Stimulated activated CD8-positive, alpha-beta memory T cell treated with anti-CD3 and anti-CD28 coated beads, Interleukin-2, amount 100 ng/mL, for 1 hour (primary cell): ENCODE data around the gene NPHS1.
A peak's percentile ranks its signal among the peaks of the same experiment; 100 is the strongest.
"Not testable (repeated sequence)": the region's sequence is repeated elsewhere in the genome, so short reads cannot be mapped to it uniquely, and the experiment has no call there.

ENCODE experiments used
- DNase-seq, 2 donors: peaks; one replicate each; pipeline ENCODE4 v3.0.0-alpha.2; 2020; ENCODE audit warnings: low read depth in 2 of 2

The NPHS1 gene

DNA sequence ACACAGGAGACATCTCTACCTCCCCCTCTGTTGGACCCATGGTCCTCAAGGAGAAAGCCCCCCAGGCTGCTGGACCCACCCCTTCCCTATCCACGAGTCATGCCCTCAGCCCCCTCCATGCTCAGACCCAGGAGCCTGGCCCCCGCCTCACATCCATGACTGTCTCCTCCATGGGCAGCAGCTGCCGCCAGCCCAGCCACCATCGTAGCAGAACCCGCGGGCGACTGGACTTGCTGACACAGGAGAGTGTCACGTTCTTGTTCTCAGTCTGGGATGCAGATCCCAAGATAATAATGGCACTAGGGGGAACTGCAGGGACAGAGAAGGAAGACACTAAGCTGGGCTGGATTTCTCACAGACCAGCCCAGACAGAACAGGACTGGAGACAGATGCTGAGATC lies 3.8 kb downstream of the NPHS1 start:
- DNase-seq, result no peak

- no peak for DNase-seq
These were observed 4.4 kb downstream of the NPHS1 start for GRCh38 chr19:35847911-35848310.

- no peak for DNase-seq
These were observed 6.2 kb downstream of the NPHS1 start for GRCh38 chr19:35846038-35846668.

- no peak for DNase-seq
These were observed 6.9 kb downstream of the NPHS1 start for GRCh38 chr19:35845215-35846037.

GRCh38 chr19:35844482-35845214 lies 7.7 kb downstream of the NPHS1 start:
- no peak for DNase-seq

- DNase-seq, result no peak
These were observed 8.4 kb downstream of the NPHS1 start for GRCh38 chr19:35843676-35844481.

GRCh38 chr19:35842666-35843272 lies 9.5 kb downstream of the NPHS1 start:
- no peak for DNase-seq

- no peak for DNase-seq
These were observed 10.2 kb downstream of the NPHS1 start for GRCh38 chr19:35841961-35842595.

- not testable (repeated sequence) for DNase-seq
These were observed 16.2 kb downstream of the NPHS1 start for GRCh38 chr19:35836096-35836495.

DNA sequence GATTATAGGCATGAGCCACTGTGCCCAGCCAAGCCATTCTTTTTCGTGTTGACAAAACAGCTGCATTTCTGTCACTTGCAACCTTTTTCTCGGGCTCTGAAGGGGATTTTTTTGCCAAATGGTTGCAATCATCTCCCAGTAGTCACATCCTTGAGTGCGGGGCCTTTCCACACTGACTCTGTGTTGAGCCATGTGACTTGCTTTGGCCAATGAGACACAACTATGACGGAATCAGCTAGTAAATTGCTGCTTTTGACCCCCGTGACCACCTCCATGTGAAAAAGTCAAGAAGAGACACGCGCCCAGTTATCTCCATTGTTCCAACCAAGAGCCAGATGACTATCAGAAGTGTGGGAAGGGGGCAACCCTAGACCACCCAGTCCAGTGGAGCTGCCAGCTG lies 18.3 kb downstream of the NPHS1 start:
- no peak for DNase-seq

DNA sequence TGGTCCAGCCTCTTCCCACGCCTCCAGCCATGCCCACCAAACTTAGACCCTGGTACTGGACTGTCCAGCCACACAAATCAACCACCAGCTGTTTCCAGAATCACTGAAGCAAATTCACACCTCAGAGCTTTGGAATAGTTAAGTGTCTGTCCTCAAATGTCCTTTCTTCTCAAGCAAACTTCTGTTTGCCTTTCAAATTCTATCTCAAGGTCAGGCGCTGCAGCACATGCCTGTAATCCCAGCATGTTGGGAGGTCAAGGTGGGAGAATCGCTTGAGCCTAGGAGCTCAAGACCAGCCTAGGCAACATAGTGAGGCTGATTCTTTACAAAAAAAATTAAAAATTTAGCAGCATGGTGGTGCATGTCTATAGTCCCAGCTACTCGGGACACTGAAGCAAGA lies 20.2 kb downstream of the NPHS1 start:
- DNase-seq, result no peak

DNA sequence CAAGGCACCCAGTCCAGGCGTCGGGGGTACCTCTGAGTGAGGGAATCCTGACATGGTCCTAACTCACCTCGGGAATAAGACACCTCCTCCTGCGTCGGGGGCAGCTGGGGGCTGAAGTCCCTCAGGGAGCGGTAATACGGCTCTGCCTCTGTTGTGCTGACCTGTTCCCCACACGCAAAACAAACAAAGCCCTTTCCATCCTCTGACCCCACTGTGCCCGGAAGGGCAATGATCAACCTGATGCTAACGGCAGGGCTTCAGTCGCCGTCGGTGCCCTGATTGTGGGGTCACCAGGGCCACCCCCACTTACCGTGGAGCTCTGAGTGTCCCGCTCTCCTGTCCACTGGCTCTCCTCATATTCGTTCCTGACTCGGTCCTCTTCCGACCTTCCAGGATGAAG lies 21.3 kb downstream of the NPHS1 start:
- DNase-seq, result no peak

- peak in 1 of 2 donors; percentile 9 for DNase-seq
These were observed 23.5 kb downstream of the NPHS1 start for GRCh38 chr19:35828692-35829301.

DNA sequence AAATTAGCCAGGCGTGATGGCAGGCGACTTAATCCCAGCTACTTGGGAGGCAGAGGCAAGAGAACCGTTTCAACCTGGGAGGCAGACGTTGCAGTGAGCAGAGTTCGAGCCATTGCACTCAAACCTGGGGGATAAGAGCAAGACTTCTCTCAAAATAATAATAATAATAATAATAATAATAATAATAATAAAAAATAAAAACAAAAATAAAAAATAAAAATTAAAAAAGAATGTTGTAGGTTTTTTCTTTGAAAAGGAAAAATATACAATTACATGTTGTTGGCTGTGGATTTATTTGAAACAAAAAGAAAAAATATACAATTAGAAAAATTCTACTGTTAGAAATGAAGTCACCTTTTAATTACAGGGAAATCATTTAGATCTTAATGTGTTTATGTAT lies 28.2 kb downstream of the NPHS1 start:
- DNase-seq, result no peak

GRCh38 chr19:35822579-35822978 lies 29.7 kb downstream of the NPHS1 start:
- DNase-seq, result no peak

GRCh38 chr19:35818445-35818844 lies 33.9 kb downstream of the NPHS1 start:
- DNase-seq, result no peak

DNA sequence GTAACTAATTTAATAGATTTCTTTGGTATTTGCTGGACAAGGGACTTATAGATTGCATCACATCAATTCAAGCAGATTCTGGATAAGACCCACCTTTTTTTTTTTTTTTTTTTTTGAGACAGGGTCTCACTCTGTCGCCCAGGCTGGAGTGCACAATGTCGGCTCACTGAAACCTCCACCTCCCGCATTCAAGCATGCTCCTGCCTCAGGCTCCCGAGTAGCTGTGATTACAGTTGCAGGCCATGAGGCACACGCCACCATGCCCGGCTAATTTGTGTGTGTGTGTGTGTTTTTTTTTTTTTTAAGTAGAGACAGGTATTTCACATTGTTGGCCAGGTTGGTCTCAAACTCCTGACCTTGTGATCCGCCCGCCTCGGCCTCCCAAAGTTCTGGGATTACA lies 35.5 kb downstream of the NPHS1 start:
- DNase-seq, result no peak

DNA sequence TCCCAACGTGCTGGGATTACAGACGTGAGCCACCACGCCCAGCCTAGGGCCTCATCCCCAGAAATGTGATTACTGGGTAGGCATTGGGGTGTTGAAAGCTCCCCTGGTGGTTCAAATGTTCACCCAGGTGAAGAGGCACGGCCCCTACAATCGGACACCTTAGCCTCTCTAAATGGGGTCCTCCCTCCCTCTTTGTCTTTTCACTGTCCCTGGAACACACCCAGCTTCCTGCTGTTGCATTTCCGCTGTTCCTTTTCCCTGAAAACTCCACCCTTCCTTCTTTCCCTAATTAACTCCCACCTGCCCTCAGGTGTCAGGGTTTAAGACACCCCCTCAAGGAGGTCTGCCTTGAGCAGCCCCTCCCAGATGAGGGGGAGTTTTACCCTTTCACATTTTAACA lies 36.0 kb downstream of the NPHS1 start:
- no peak for DNase-seq

DNA sequence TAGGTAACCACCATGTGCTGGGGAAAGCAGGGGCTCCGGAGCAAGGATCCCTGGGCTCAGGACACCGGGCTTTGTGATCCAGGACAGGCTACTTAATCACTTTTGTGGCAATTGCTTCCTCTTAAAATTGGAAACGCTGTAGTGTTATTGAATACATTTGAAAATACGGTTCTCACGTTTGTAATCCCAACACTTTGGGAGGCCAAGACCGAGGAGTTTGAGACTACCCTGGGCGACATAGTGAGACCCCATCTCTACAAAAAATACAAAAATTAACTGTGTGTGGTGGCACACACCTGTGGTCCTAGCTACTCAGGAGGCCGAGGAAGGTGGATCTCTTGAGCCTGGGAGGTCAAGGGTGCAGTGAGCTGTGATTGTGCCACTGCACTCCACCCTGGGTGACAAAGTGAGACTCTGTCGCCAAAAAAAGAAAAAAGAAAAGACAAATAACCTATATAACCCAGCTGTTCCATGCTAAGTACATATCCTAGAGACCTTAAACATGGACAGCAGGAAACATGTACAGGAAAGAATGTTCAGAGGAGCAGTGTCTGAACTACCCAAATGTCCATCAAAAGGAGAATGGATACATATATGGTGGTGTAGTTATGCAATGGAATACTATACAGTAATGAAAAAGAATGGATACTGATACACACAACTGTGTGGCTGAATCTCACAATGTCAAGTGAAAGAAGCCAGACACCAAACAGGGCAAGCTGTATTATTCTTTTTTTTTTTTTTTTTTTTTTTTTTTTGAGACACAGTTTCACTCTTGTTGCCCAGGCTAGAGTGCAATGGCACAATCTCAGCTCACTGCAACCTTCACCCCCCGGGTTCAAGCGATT lies 39.0 kb downstream of the NPHS1 start:
- no peak for DNase-seq
